Astrocyte (in vitro differentiated cells and primary cell): ENCODE measurements around the gene CTXND1. TPM values are rescaled to one million over a fixed set of nuclear protein-coding genes. Genes with fewer than 3 reads are reported as not detected.

ENCODE experiments used
- DNase-seq: peaks from one replicate; pipeline ENCODE4 v3.0.0-alpha.2; 2010; ENCODE audit warnings: low read depth
- FAIRE-seq: peaks from 2 replicates; lab custom pipeline; 2011; peaks lifted over from hg19 to GRCh38; lab: Jason Lieb, UNC
- H2AFZ ChIP-seq: 2 replicates; pipeline ENCODE4 v1.6.0; 2012; ENCODE audit warnings: low read depth, low read length, inconsistent platforms
- H3K27ac ChIP-seq: 2 replicates; pipeline ENCODE4 v1.5.1; 2011; ENCODE audit warnings: low read depth, low read length, inconsistent platforms
- H3K27me3 ChIP-seq: 2 replicates; pipeline ENCODE4 v1.6.0; 2011; ENCODE audit warnings: low read length, inconsistent platforms; ENCODE audit not compliant: insufficient read depth
- H3K36me3 ChIP-seq: 2 replicates; pipeline ENCODE4 v1.5.1; 2011; ENCODE audit warnings: low read length, inconsistent platforms; ENCODE audit not compliant: insufficient read depth
- H3K4me1 ChIP-seq: 2 replicates; pipeline ENCODE4 v1.5.1; 2011; ENCODE audit warnings: low read length, inconsistent platforms; ENCODE audit not compliant: insufficient read depth
- H3K4me2 ChIP-seq: 2 replicates; pipeline ENCODE4 v1.6.0; 2012; ENCODE audit warnings: low read length, inconsistent platforms
- H3K4me3 ChIP-seq: 2 replicates; pipeline ENCODE4 v1.5.1; 2011; ENCODE audit warnings: low read depth, mild to moderate bottlenecking, low read length, inconsistent platforms; ENCODE audit not compliant: insufficient read depth
- H3K79me2 ChIP-seq: 2 replicates; pipeline ENCODE4 v1.6.0; 2012; ENCODE audit warnings: mild to moderate bottlenecking, low read length, inconsistent platforms; ENCODE audit not compliant: insufficient read depth
- H3K9ac ChIP-seq: 2 replicates; pipeline ENCODE4 v1.6.0; 2012; ENCODE audit warnings: mild to moderate bottlenecking, low read length, inconsistent platforms
- H3K9me3 ChIP-seq: 2 replicates; pipeline ENCODE4 v1.5.1; 2012; ENCODE audit warnings: low read depth, mild to moderate bottlenecking, low read length, inconsistent platforms; ENCODE audit not compliant: insufficient read depth
- H4K20me1 ChIP-seq: 2 replicates; pipeline ENCODE4 v1.6.0; 2012; ENCODE audit warnings: low read length, inconsistent platforms; ENCODE audit not compliant: insufficient read depth
- H3K27ac Mint-ChIP-seq: one replicate; pipeline ENCODE4 v1.8.0; 2021; ENCODE audit warnings: mild to moderate bottlenecking, mixed read lengths; ENCODE audit not compliant: unreplicated experiment
- H3K27me3 Mint-ChIP-seq: one replicate; pipeline ENCODE4 v1.8.0; 2021; ENCODE audit warnings: low read depth, mixed read lengths; ENCODE audit not compliant: unreplicated experiment
- H3K36me3 Mint-ChIP-seq: one replicate; pipeline ENCODE4 v1.8.0; 2021; ENCODE audit warnings: low read depth, mixed read lengths; ENCODE audit not compliant: unreplicated experiment
- H3K4me1 Mint-ChIP-seq: one replicate; pipeline ENCODE4 v1.8.0; 2021; ENCODE audit warnings: low read depth, mixed read lengths; ENCODE audit not compliant: unreplicated experiment
- H3K4me3 Mint-ChIP-seq: one replicate; pipeline ENCODE4 v1.8.0; 2021; ENCODE audit warnings: mild to moderate bottlenecking, moderate library complexity, mixed read lengths; ENCODE audit not compliant: unreplicated experiment
- H3K9me3 Mint-ChIP-seq: one replicate; pipeline ENCODE4 v1.8.0; 2021; ENCODE audit warnings: mild to moderate bottlenecking, mixed read lengths; ENCODE audit not compliant: unreplicated experiment
- EZH2 ChIP-seq: IDR thresholded peaks from 2 replicates; pipeline ENCODE4 v1.6.1; 2012; ENCODE audit warnings: mild to moderate bottlenecking, low read length, inconsistent platforms; ENCODE audit not compliant: insufficient read depth
- total RNA-seq: library from RNA; stranded (reverse); gene quantifications from 2 replicates; pipeline ENCODE4 v1.2.1, GENCODE V29; 2021
- TF ChIP-seq, protein P1 (sequence below): IDR thresholded peaks from 2 replicates; pipeline ENCODE4 v1.5.1; 2011; ENCODE audit warnings: low read depth, mild to moderate bottlenecking, inconsistent platforms, low read length, moderate library complexity; ENCODE audit not compliant: insufficient read depth

The CTXND1 gene
- total RNA-seq, 1 donor from 2014 or later, result not detected

DNA sequence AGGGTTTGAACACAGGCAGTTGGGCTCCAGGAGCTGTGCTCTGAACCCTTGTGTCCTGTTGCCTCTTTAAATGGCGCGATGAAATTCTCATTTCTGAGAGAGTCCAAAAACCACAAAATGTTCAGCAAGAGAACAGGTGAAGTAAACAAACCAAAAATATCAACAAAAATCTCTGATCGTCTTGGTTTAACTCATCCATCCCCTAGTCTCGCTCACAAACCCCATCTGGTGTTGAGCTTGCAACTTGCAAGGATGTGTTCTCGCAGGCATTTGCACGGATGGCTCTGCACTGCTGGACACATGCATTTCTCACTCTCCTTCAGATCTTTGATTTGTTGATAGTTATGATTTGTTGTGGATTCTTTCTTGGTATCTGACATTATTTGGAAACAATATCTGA is 68.1 kb downstream of the CTXND1 start:
- Histone ChIP-seq H2AFZ (no peak overlapping the region), H3K4me1 (peaks cover 17% of the 10 kb centered on the region), H3K27ac (no peak overlapping the region), H3K4me2 (no peak overlapping the region), H3K9me3 (no peaks in the 10 kb centered on the region), H3K9ac (no peak overlapping the region), H3K79me2 (no peaks in the 10 kb centered on the region), H3K27me3 (no peaks in the 10 kb centered on the region), H3K36me3 (peaks cover 6% of the 10 kb centered on the region), H3K4me3 (no peak overlapping the region), H4K20me1 (no peaks in the 10 kb centered on the region)
- Mint-ChIP-seq H3K27ac (no peak overlapping the region), H3K9me3 (peaks cover 2% of the 10 kb centered on the region), H3K4me3 (no peak overlapping the region), H3K36me3 (peaks cover 54% of the 10 kb centered on the region), H3K4me1 (peaks cover 15% of the 10 kb centered on the region), H3K27me3 (no peaks in the 10 kb centered on the region)
- DNase-seq (no peak), FAIRE-seq (no peak)
- no peak for TF ChIP-seq EZH2
- TF ChIP-seq, protein P1, sequence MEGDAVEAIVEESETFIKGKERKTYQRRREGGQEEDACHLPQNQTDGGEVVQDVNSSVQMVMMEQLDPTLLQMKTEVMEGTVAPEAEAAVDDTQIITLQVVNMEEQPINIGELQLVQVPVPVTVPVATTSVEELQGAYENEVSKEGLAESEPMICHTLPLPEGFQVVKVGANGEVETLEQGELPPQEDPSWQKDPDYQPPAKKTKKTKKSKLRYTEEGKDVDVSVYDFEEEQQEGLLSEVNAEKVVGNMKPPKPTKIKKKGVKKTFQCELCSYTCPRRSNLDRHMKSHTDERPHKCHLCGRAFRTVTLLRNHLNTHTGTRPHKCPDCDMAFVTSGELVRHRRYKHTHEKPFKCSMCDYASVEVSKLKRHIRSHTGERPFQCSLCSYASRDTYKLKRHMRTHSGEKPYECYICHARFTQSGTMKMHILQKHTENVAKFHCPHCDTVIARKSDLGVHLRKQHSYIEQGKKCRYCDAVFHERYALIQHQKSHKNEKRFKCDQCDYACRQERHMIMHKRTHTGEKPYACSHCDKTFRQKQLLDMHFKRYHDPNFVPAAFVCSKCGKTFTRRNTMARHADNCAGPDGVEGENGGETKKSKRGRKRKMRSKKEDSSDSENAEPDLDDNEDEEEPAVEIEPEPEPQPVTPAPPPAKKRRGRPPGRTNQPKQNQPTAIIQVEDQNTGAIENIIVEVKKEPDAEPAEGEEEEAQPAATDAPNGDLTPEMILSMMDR, result no peak

- Histone ChIP-seq H3K4me1 (peaks cover 17% of the 10 kb centered on the region), H3K9me3 (no peaks in the 10 kb centered on the region), H3K27me3 (no peaks in the 10 kb centered on the region), H4K20me1 (no peaks in the 10 kb centered on the region), H3K36me3 (peaks cover 6% of the 10 kb centered on the region), H3K4me3 (no peak overlapping the region), H2AFZ (no peak overlapping the region), H3K27ac (no peak overlapping the region), H3K4me2 (peak overlapping the region; percentile 33), H3K9ac (no peak overlapping the region), H3K79me2 (no peaks in the 10 kb centered on the region)
- Mint-ChIP-seq H3K27me3 (no peaks in the 10 kb centered on the region), H3K4me3 (no peak overlapping the region), H3K36me3 (peaks cover 57% of the 10 kb centered on the region), H3K27ac (no peak overlapping the region), H3K4me1 (peaks cover 15% of the 10 kb centered on the region), H3K9me3 (peaks cover 2% of the 10 kb centered on the region)
- no peak for DNase-seq
- no peak for TF ChIP-seq EZH2
- TF ChIP-seq, protein P1, result no peak
- FAIRE-seq, result no peak
These were observed 68.7 kb downstream of the CTXND1 start for GRCh38 chr15:80183306-80183705.

DNA sequence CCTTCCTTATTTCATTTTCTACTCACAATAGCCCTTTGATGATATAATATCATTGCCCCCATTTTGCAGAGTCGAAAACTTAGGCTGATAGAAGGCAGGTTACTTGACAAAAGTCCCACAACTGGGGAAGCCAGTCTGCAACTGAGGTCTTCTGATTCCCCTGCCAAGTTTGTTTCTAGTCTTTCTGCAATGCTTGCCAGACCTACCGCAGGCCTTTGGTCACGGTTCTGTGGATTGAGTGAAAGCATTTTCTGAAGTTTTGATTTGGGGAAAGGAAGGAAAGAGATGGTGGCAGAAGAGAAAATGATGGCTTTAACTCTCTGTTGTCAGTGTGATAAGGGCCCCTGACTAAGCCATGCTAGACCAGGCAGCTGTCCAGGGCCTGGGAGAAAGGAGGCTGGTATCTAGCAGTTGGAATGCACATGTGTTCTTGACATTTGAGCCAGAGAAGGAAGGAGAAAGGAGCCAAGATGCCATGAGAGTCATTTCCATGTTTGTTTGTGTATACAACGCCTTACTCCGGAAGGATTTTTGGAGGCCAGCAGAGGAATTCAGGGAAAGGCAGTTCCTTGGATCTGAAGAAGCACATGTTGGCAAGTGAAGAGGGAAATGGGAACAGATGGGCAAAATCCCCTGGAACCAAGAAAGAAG is 69.3 kb downstream of the CTXND1 start:
- H3K9me3 Mint-ChIP-seq, result peaks cover 2% of the 10 kb centered on the region
- H3K4me1 ChIP-seq, result peaks cover 17% of the 10 kb centered on the region
- no peaks in the 10 kb centered on the region for H3K27me3 Mint-ChIP-seq
- no peak overlapping the region for H3K4me3 ChIP-seq
- no peak overlapping the region for H3K27ac Mint-ChIP-seq
- H3K9me3 ChIP-seq, result no peaks in the 10 kb centered on the region
- no peaks in the 10 kb centered on the region for H4K20me1 ChIP-seq
- peaks cover 9% of the 10 kb centered on the region for H3K4me1 Mint-ChIP-seq
- DNase-seq (peak; percentile 76), FAIRE-seq (no peak)
- no peaks in the 10 kb centered on the region for H3K79me2 ChIP-seq
- H3K36me3 Mint-ChIP-seq, result peaks cover 56% of the 10 kb centered on the region
- no peak overlapping the region for H3K4me3 Mint-ChIP-seq
- no peak overlapping the region for H2AFZ ChIP-seq
- H3K27me3 ChIP-seq, result no peaks in the 10 kb centered on the region
- peak overlapping the region; percentile 8 for H3K27ac ChIP-seq
- peak overlapping the region; percentile 33 for H3K4me2 ChIP-seq
- TF ChIP-seq EZH2, result no peak
- TF ChIP-seq, protein P1, result no peak
- peaks cover 6% of the 10 kb centered on the region for H3K36me3 ChIP-seq
- no peak overlapping the region for H3K9ac ChIP-seq
